Cardiac muscle cell (in vitro differentiated cells and primary cell): ENCODE results near the gene ZNF804A. TPM values are rescaled to one million over a fixed set of nuclear protein-coding genes. Genes with fewer than 3 reads are reported as not detected.

Experiments
- DNase-seq, 2 donors: peaks; one replicate each; pipeline versions ENCODE4 v3.0.0 to v3.0.0-alpha.2; 2010 to 2017; ENCODE audit warnings: low read depth in 1 of 2, low spot score in 1 of 2
- H3K27ac ChIP-seq: fragments of 200-600 bp; sonication (generic); 2 replicates; pipeline ENCODE4 v1.5.1; 2016
- H3K27me3 ChIP-seq: fragments of 200-600 bp; sonication (generic); 2 replicates; pipeline ENCODE4 v1.6.0; 2016; ENCODE audit warnings: control low read depth
- H3K36me3 ChIP-seq: fragments of 200-600 bp; sonication (generic); 2 replicates; pipeline ENCODE4 v1.5.1; 2016; ENCODE audit warnings: control low read depth
- H3K4me1 ChIP-seq: fragments of 200-600 bp; sonication (generic); 2 replicates; pipeline ENCODE4 v1.8.1; 2017; ENCODE audit warnings: low read depth, mild to moderate bottlenecking, mixed run types
- H3K4me3 ChIP-seq: fragments of 200-600 bp; sonication (generic); 2 replicates; pipeline ENCODE4 v1.5.1; 2016; ENCODE audit warnings: mild to moderate bottlenecking
- H3K9me3 ChIP-seq: fragments of 200-600 bp; sonication (generic); 2 replicates; pipeline ENCODE4 v1.5.1; 2017; ENCODE audit warnings: low read depth, mild to moderate bottlenecking, control low read depth
- polyA plus RNA-seq: library from polyadenylated mRNA; unstranded; fragments of >200 nt; fragmentation: Nextera tagmentation; extraction: Ambion mirVana; gene quantifications from 2 replicates; pipeline ENCODE4 v1.2.1, GENCODE V29; 2016
- total RNA-seq: library from RNA; depleted of rRNA; stranded (reverse); fragments of >200 nt; gene quantifications from 2 replicates; pipeline ENCODE4 v1.2.3, GENCODE V29; 2016
- TF ChIP-seq, protein P1 (sequence below): IDR thresholded peaks from 2 replicates; pipeline ENCODE4 v1.5.1; 2012; ENCODE audit warnings: low read depth, mild to moderate bottlenecking, low read length

The ZNF804A gene
- total and polyA plus RNA-seq, 2 experiments from 2014 or later, result 0.12 TPM; not detected in 1

- H3K4me3 ChIP-seq, result no peak overlapping the region
- no peak overlapping the region for H3K27ac ChIP-seq
- no peaks in the 10 kb centered on the region for H3K36me3 ChIP-seq
- TF ChIP-seq, protein P1, sequence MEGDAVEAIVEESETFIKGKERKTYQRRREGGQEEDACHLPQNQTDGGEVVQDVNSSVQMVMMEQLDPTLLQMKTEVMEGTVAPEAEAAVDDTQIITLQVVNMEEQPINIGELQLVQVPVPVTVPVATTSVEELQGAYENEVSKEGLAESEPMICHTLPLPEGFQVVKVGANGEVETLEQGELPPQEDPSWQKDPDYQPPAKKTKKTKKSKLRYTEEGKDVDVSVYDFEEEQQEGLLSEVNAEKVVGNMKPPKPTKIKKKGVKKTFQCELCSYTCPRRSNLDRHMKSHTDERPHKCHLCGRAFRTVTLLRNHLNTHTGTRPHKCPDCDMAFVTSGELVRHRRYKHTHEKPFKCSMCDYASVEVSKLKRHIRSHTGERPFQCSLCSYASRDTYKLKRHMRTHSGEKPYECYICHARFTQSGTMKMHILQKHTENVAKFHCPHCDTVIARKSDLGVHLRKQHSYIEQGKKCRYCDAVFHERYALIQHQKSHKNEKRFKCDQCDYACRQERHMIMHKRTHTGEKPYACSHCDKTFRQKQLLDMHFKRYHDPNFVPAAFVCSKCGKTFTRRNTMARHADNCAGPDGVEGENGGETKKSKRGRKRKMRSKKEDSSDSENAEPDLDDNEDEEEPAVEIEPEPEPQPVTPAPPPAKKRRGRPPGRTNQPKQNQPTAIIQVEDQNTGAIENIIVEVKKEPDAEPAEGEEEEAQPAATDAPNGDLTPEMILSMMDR, result no peak
- no peaks in the 10 kb centered on the region for H3K9me3 ChIP-seq
- H3K4me1 ChIP-seq, result peaks cover 3% of the 10 kb centered on the region
- no peak for DNase-seq
- H3K27me3 ChIP-seq, result no peaks in the 10 kb centered on the region
These were observed 306.7 kb downstream of the ZNF804A start for GRCh38 chr2:184904991-184905390.

- Histone ChIP-seq H3K9me3 (peaks cover 3% of the 10 kb centered on the region), H3K27me3 (no peaks in the 10 kb centered on the region), H3K36me3 (no peaks in the 10 kb centered on the region), H3K4me1 (peaks cover 3% of the 10 kb centered on the region), H3K4me3 (no peak overlapping the region), H3K27ac (peak overlapping the region; percentile 67)
- DNase-seq, result no peak
- TF ChIP-seq, protein P1, result no peak
These were observed 307.8 kb downstream of the ZNF804A start for GRCh38 chr2:184906160-184906559.

GRCh38 chr2:184906709-184907108, 308.4 kb downstream of the ZNF804A start:
- no peaks in the 10 kb centered on the region for H3K36me3 ChIP-seq
- H3K4me3 ChIP-seq, result no peak overlapping the region
- TF ChIP-seq, protein P1, result no peak
- H3K27ac ChIP-seq, result peak overlapping the region; percentile 67
- peaks cover 3% of the 10 kb centered on the region for H3K9me3 ChIP-seq
- H3K4me1 ChIP-seq, result peaks cover 3% of the 10 kb centered on the region
- H3K27me3 ChIP-seq, result no peaks in the 10 kb centered on the region
- peak in 1 of 2 donors; percentile 9 for DNase-seq

DNA sequence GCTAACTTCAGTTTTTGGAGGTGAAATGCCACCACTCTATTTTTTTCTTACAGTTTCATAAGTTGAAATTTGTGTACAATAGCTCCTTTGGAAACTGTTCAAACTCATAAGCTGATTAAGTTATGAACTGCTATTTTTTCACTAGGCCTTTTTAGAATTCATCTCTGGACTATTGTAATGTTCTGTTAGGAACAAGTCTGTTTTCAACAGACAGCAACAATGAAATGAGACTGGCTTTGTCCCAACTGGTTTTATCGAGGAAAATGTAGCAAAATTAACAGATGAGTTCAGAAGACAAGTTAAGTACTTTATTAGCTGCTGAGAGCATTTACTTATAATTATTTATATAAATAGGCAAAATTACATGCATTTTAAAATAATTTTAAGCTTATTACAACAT, 310.6 kb downstream of the ZNF804A start:
- Histone ChIP-seq H3K36me3 (no peaks in the 10 kb centered on the region), H3K9me3 (peaks cover 3% of the 10 kb centered on the region), H3K4me3 (no peak overlapping the region), H3K27ac (no peak overlapping the region), H3K4me1 (peaks cover 3% of the 10 kb centered on the region), H3K27me3 (no peaks in the 10 kb centered on the region)
- TF ChIP-seq, protein P1, result no peak
- no peak for DNase-seq

DNA sequence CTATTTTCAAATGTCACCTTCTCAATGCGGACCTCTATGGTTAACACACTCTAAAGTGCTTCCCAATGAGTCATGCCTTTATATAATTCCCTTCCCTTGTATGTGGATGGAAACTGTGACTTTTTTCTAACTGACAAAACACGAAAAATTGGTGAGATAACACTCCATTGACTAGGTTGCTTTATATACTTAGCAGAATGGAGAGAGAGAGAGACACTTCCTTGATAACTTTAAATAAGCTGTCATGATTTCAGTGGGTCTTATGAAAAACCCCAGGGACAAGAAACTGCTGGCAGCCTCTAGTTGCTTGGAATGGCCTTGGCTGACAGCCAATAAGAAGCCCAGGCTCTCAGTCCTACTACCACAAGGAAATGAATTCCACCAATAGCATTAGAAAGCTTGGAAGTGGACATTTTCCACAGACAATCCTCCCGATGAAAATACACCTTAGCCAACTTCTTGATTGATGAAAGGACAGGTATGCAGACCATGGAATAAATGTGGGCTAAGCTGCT, 322.2 kb downstream of the ZNF804A start:
- peaks cover 14% of the 10 kb centered on the region for H3K4me1 ChIP-seq
- TF ChIP-seq, protein P1, result no peak
- H3K27ac ChIP-seq, result peak overlapping the region; percentile 69
- no peaks in the 10 kb centered on the region for H3K9me3 ChIP-seq
- no peaks in the 10 kb centered on the region for H3K27me3 ChIP-seq
- no peaks in the 10 kb centered on the region for H3K36me3 ChIP-seq
- H3K4me3 ChIP-seq, result no peak overlapping the region
- DNase-seq, result peak; percentile 8 to 25
